Endodermal cell (in vitro differentiated cells): ENCODE results near the gene LCN2. TPM values are rescaled to one million over a fixed set of nuclear protein-coding genes. Genes with fewer than 3 reads are reported as not detected.

ENCODE experiments used
- DNase-seq: peaks from one replicate; pipeline ENCODE4 v3.0.0-alpha.2; 2017
- H3K27ac ChIP-seq: 2 replicates; pipeline ENCODE4 v1.5.1; 2013; ENCODE audit warnings: mild to moderate bottlenecking, low read depth, low read length, moderate library complexity
- H3K27me3 ChIP-seq: 2 replicates; pipeline ENCODE4 v1.6.1; 2013; ENCODE audit warnings: mild to moderate bottlenecking, low read length, moderate library complexity; ENCODE audit not compliant: insufficient read depth, control insufficient read depth, poor library complexity, severe bottlenecking
- H3K36me3 ChIP-seq: 2 replicates; pipeline ENCODE4 v1.7.0; 2013; ENCODE audit warnings: mild to moderate bottlenecking, low read length, moderate library complexity; ENCODE audit not compliant: control insufficient read depth, insufficient read depth
- H3K4me1 ChIP-seq: one replicate; pipeline ENCODE4 v1.7.0; 2013; ENCODE audit warnings: low read length; ENCODE audit not compliant: control insufficient read depth, insufficient read depth
- H3K4me3 ChIP-seq: 2 replicates; pipeline ENCODE4 v1.5.1; 2013; ENCODE audit warnings: mild to moderate bottlenecking, low read length, moderate library complexity
- H3K9ac ChIP-seq: 2 replicates; pipeline ENCODE4 v1.6.1; 2013; ENCODE audit warnings: mild to moderate bottlenecking, low read length, moderate library complexity; ENCODE audit not compliant: poor library complexity, severe bottlenecking; ENCODE audit errors: extremely low read depth
- H3K9me3 ChIP-seq: 2 replicates; pipeline ENCODE4 v1.6.1; 2013; ENCODE audit warnings: mild to moderate bottlenecking, low read length, moderate library complexity; ENCODE audit not compliant: control insufficient read depth
- H3K27ac Mint-ChIP-seq: 2 replicates; pipeline ENCODE4 v1.8.0; 2020; ENCODE audit warnings: mixed read lengths
- H3K27me3 Mint-ChIP-seq: 2 replicates; pipeline ENCODE4 v1.8.0; 2021; ENCODE audit warnings: mild to moderate bottlenecking, mixed read lengths; ENCODE audit not compliant: insufficient read depth
- H3K36me3 Mint-ChIP-seq: 2 replicates; pipeline ENCODE4 v1.8.0; 2020; ENCODE audit warnings: low read depth, mixed read lengths
- H3K4me1 Mint-ChIP-seq: 2 replicates; pipeline ENCODE4 v1.8.0; 2020; ENCODE audit warnings: mixed read lengths
- H3K4me3 Mint-ChIP-seq: 2 replicates; pipeline ENCODE4 v1.8.0; 2020; ENCODE audit warnings: mild to moderate bottlenecking, moderate library complexity, mixed read lengths
- H3K9me3 Mint-ChIP-seq: 2 replicates; pipeline ENCODE4 v1.8.0; 2020; ENCODE audit warnings: mild to moderate bottlenecking, mixed read lengths
- WGBS, 2 experiments: methylation state at CpG; one replicate each; pipeline versions ENCODE4 v1.1.5 to v1.1.7; 2013; ENCODE audit warnings: missing lambda C conversion rate in 2 of 2, mixed read lengths in 1 of 2; ENCODE audit not compliant: insufficient coverage in 1 of 2, insufficient read length in 1 of 2; 5-methylcytosine and 5-hydroxymethylcytosine counted together
- total RNA-seq, 2 donors: library from RNA; stranded (reverse); fragmentation: NEBNext Ultra II Directional in 1 of 2; extraction: Animal tissue kit (Norgen Biotek cat#: 25700) in 1 of 2; gene quantifications; 2 replicates in 1 of 2; 3 replicates in 1 of 2; pipeline ENCODE4 v1.2.1, GENCODE V29; 2021
- TF ChIP-seq, protein P1 (sequence below): fragments of 200-600 bp; sonication (generic); conservative IDR thresholded peaks from 2 replicates; pipeline ENCODE4 v1.5.0; 2021; ENCODE audit warnings: antibody characterized with exemption, mild to moderate bottlenecking

LCN2 gene
- total RNA-seq, 2 donors from 2014 or later, result not detected

DNA sequence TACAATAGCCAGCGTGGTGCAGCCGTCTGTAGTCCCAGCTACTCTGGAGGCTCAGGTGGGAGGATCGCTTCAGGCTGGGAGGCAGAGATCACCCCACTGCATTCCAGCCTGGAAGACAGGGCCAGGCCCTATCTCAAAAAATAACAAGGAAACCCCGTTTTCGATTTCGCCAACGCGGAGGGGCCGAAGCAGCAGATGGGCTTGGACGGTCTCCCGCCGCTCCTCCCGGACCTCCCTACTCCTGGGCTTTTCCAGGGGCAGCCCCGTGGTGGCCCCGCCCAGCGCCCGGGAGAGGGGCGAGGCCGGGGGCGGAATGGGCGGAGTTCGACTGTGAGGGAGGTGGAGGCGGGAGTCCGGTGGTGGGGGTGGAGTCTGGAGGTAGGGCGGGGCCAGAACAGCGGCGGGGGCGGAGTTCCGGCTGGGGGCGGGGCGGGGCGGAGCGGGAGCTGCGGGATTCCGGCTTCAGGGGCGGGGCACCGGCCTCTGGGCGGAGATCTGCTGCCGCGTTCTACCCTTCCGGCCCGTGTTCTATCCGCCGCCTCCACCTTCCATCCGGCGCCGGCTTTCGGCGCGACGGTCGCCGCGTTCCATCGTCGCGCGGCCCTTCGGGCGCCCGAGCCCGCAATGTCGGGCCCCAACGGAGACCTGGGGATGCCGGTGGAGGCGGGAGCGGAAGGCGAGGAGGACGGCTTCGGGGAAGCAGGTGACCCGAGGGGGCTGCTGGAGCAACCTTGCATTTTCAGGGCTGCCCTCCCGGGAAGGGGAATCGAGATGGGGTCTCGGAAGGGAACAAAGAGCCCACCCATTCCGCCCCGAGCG is 10.7 kb downstream of the LCN2 start, which contains the start of gene BBLN:
BBLN (plus strand) TSS at position 482 of the 819 bp plus-strand sequence; CDS start at position 625, 143 bp downstream.
- TF ChIP-seq, protein P1, sequence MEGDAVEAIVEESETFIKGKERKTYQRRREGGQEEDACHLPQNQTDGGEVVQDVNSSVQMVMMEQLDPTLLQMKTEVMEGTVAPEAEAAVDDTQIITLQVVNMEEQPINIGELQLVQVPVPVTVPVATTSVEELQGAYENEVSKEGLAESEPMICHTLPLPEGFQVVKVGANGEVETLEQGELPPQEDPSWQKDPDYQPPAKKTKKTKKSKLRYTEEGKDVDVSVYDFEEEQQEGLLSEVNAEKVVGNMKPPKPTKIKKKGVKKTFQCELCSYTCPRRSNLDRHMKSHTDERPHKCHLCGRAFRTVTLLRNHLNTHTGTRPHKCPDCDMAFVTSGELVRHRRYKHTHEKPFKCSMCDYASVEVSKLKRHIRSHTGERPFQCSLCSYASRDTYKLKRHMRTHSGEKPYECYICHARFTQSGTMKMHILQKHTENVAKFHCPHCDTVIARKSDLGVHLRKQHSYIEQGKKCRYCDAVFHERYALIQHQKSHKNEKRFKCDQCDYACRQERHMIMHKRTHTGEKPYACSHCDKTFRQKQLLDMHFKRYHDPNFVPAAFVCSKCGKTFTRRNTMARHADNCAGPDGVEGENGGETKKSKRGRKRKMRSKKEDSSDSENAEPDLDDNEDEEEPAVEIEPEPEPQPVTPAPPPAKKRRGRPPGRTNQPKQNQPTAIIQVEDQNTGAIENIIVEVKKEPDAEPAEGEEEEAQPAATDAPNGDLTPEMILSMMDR, result no peak
- H3K27ac Mint-ChIP-seq, result peak within 1 kb of the TSS; percentile 81
- no peaks in the 10 kb centered on the region for H3K9me3 Mint-ChIP-seq

DNA sequence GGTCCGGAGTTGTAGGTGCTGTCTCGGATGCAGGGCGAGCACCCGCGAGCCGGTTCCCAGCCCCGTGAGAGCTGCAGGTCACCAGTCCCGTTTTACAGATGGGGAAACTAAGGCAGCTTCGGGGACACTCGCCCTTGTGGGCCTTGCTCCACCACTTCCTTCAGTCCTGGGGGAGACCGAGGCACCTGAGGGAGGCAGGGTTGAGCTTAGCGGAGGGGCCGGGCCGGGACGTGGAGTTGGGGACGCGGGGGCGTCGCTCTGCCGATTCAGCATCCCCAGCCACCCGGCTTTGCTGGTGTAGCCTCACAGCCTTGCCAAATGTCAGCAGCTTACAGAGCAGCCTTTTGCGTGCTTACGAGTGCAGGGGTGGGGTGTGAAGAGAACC is 11.3 kb downstream of the LCN2 start:
- peak overlapping the region; percentile 88 for H3K9ac ChIP-seq
- peaks cover 30% of the 10 kb centered on the region for H3K36me3 ChIP-seq
- no peaks in the 10 kb centered on the region for H3K27me3 ChIP-seq
- H3K4me3 Mint-ChIP-seq, result peak overlapping the region; percentile 71
- H3K27me3 Mint-ChIP-seq, result peaks cover 3% of the 10 kb centered on the region
- H3K9me3 Mint-ChIP-seq, result no peaks in the 10 kb centered on the region
- H3K4me1 Mint-ChIP-seq, result peaks cover 6% of the 10 kb centered on the region
- no peaks in the 10 kb centered on the region for H3K9me3 ChIP-seq
- WGBS, 2 experiments, result 0 to 1% methylated on average over 2 to 23 of the region's 23 CpGs
- TF ChIP-seq, protein P1, result no peak
- H3K4me3 ChIP-seq, result peak overlapping the region; percentile 95
- H3K27ac ChIP-seq, result no peak overlapping the region
- no peaks in the 10 kb centered on the region for H3K4me1 ChIP-seq
- H3K27ac Mint-ChIP-seq, result peak overlapping the region; percentile 58
- peak; percentile 65 for DNase-seq
- H3K36me3 Mint-ChIP-seq, result peaks cover 22% of the 10 kb centered on the region

More for the DNA sequence above, 10.7 kb downstream of the LCN2 start, which contains the start of gene BBLN:
- H3K4me3 Mint-ChIP-seq, result peak within 1 kb of the TSS; percentile 71
- peak within 1 kb of the TSS; percentile 95 for H3K4me3 ChIP-seq
- peak within 1 kb of the TSS; percentile 88 for H3K9ac ChIP-seq
- peaks cover 28% of the 10 kb centered on the region for H3K36me3 ChIP-seq
- H3K27ac ChIP-seq, result peak within 1 kb of the TSS; percentile 69
- DNase-seq, result peak; percentile 99
- H3K9me3 ChIP-seq, result no peaks in the 10 kb centered on the region
- H3K4me1 ChIP-seq, result no peaks in the 10 kb centered on the region
- H3K36me3 Mint-ChIP-seq, result peaks cover 21% of the 10 kb centered on the region
- 1 to 7% methylated on average over 3 to 74 of the region's 77 CpGs for WGBS, 2 experiments
- H3K27me3 ChIP-seq, result no peaks in the 10 kb centered on the region
- H3K27me3 Mint-ChIP-seq, result peaks cover 3% of the 10 kb centered on the region
- H3K4me1 Mint-ChIP-seq, result peaks cover 6% of the 10 kb centered on the region

DNA sequence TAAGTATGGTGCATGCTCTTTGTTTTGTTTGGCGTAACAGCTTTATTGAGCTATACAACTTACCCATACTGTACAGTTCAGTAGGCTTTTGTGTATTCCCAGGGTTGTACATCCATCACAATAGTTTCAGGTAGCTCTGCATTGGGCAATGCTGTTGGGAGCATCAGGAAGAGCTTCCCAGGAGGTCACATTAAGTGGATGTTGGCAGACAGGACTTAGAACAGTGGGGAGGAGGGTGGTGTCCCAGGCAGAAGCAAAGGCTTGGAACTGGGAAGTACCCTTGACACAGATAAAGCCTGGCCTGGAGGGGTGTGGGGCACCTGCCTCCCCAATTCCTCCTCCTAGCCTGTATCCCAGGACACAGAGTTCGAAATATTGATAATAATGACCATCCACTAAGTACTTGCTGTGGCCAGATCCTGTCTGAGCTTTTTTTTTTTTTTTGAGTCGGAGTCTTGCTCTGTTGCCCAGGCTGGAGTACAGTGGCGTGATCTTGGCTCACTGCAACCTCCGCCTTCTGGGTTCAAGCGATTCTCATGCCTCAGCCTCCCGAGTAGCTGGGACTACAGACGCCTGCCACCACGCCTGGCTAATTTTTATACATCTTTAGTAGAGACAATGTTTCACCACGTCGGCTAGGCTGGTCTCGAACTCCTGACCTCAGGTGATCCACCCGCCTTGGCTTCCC is 12.1 kb downstream of the LCN2 start:
- peaks cover 28% of the 10 kb centered on the region for H3K36me3 Mint-ChIP-seq
- H3K27ac Mint-ChIP-seq, result peak overlapping the region; percentile 10
- Histone ChIP-seq H3K27me3 (no peaks in the 10 kb centered on the region), H3K4me3 (peak overlapping the region; percentile 95), H3K4me1 (no peaks in the 10 kb centered on the region), H3K36me3 (peaks cover 35% of the 10 kb centered on the region), H3K9ac (no peak overlapping the region), H3K9me3 (no peaks in the 10 kb centered on the region), H3K27ac (no peak overlapping the region)
- H3K9me3 Mint-ChIP-seq, result no peaks in the 10 kb centered on the region
- no peaks in the 10 kb centered on the region for H3K27me3 Mint-ChIP-seq
- DNase-seq, result peak; percentile 36
- TF ChIP-seq, protein P1, result no peak
- H3K4me1 Mint-ChIP-seq, result peaks cover 6% of the 10 kb centered on the region
- peak overlapping the region; percentile 71 for H3K4me3 Mint-ChIP-seq
- 86 to 93% methylated on average over 12 to 13 of the region's 13 CpGs for WGBS, 2 experiments
